SH-SY5Y (cell line): ENCODE data around the gene CLSTN2.

ENCODE experiments used
- GATA2 ChIP-seq: IDR thresholded peaks from 2 replicates; pipeline ENCODE4 v1.6.1; 2011; ENCODE audit warnings: mild to moderate bottlenecking, low read depth, low read length
- GATA3 ChIP-seq: IDR thresholded peaks from 2 replicates; pipeline ENCODE4 v1.6.1; 2011; ENCODE audit warnings: low read depth, mild to moderate bottlenecking, low read length, moderate library complexity

DNA sequence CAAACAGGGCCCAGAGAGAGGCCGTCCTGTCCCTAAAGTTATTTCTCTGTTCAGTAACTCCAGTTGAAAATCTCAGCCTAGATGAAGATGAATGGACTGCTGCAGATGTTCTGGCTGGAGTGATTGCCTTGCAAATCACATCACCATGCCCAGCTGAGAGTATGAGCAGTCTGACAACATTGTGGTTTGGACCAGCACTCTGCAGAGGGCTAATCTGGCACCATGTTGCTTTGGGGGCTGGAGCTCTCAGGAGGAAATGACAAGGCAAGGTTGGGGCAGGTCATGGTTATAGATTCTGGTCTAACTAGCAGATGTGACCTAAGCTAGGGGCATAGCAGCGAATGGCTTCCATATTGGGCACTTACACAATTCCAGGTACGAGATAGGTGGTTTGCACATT, 314.2 kb downstream of the CLSTN2 start:
- TF ChIP-seq GATA3 = no peak
- no peak for TF ChIP-seq GATA2
